ENCODE results near the gene GRPEL2. TPM values are rescaled to one million over a fixed set of nuclear protein-coding genes. Genes with fewer than 3 reads are reported as not detected.

GRPEL2 gene
- total RNA-seq, 1 experiment from 2014 or later: 48.9 TPM

DNA sequence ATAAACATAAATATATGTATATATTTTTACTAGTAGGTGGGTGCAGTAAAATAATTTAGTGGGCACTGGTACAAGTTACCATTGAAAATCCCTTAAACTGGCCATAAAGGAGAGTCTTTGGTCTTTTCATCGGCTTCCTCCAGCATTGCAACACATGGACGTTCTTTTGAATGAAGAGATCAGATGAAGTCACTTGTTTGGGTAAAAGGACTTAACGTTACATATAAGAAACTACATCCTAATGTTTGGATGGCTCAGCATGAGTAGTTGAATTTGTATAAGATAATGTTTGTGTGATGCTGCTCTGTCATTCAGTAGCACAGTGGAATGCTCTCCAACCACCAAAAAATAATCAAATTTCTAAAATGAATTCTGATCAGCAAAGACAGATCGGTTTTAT, 42.1 kb upstream of the GRPEL2 start:
- no peaks in the 10 kb centered on the region for H3K9me3 ChIP-seq (ENCODE audit: control insufficient read depth in 1 of 2, insufficient read depth in 1 of 2, low read depth in 1 of 2, low read length in 2 of 2)
- H3K27me3 ChIP-seq (ENCODE audit: insufficient read depth, low read length): no peaks in the 10 kb centered on the region
- no peaks in the 10 kb centered on the region for H3K9me2 ChIP-seq (ENCODE audit: insufficient read depth)
- DNase-seq (ENCODE audit: low read depth, low spot score): no peak
- H3K4me3 ChIP-seq (replicated peaks in 1 of 2; ENCODE audit: low read depth in 1 of 2, low read length in 2 of 2): no peak overlapping the region
- H3K9ac ChIP-seq (ENCODE audit: low read length): no peak overlapping the region
- no peak for ATAC-seq
- ChIA-PET RAD21 (ENCODE audit: low non-redundant PET in 1 of 2, low total read pairs in 2 of 2, uncharacterized antibody in 2 of 2, unreplicated experiment in 2 of 2) (no interaction called here), POLR2A (no interaction called here), CTCF (no interaction called here)
- TF ChIP-seq CEBPB (IDR thresholded peaks at IDR 0.05; ENCODE audit: low read depth) (no peak), POLR2A (IDR thresholded peaks at IDR 0.05; ENCODE audit: borderline replicate concordance, extremely low read depth, insufficient read depth, insufficient read length) (no peak), ZNF274 (IDR thresholded peaks at IDR 0.05; ENCODE audit: low read depth, low read length) (no peak), EZH2 (IDR thresholded peaks at IDR 0.05) (no peak), CTCF (IDR thresholded peaks at IDR 0.05 in 2 of 3, conservative IDR thresholded peaks at IDR 0.05 in 1 of 3; ENCODE audit: borderline replicate concordance in 1 of 3, insufficient read depth in 1 of 3, low read depth in 2 of 3, low read length in 2 of 3) (no peak), ELF1 (IDR thresholded peaks at IDR 0.05; ENCODE audit: borderline replicate concordance, low read depth) (no peak), EGR1 (IDR thresholded peaks at IDR 0.05; ENCODE audit: low read depth) (no peak), REST (IDR thresholded peaks at IDR 0.05; ENCODE audit: low read depth) (no peak), MAX (IDR thresholded peaks at IDR 0.05) (no peak), CBX3 (IDR thresholded peaks at IDR 0.05; ENCODE audit: low read depth) (no peak), JUND (IDR thresholded peaks at IDR 0.05) (no peak), SP1 (IDR thresholded peaks at IDR 0.05; ENCODE audit: low read depth) (no peak)
- TF ChIP-seq, protein P1, sequence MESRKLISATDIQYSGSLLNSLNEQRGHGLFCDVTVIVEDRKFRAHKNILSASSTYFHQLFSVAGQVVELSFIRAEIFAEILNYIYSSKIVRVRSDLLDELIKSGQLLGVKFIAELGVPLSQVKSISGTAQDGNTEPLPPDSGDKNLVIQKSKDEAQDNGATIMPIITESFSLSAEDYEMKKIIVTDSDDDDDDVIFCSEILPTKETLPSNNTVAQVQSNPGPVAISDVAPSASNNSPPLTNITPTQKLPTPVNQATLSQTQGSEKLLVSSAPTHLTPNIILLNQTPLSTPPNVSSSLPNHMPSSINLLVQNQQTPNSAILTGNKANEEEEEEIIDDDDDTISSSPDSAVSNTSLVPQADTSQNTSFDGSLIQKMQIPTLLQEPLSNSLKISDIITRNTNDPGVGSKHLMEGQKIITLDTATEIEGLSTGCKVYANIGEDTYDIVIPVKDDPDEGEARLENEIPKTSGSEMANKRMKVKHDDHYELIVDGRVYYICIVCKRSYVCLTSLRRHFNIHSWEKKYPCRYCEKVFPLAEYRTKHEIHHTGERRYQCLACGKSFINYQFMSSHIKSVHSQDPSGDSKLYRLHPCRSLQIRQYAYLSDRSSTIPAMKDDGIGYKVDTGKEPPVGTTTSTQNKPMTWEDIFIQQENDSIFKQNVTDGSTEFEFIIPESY (IDR thresholded peaks at IDR 0.05; ENCODE audit: extremely low read depth, insufficient replicate concordance, low read length): no peak
- no peaks in the 10 kb centered on the region for H3K79me2 ChIP-seq (ENCODE audit: insufficient read depth, low read length)
- H3K4me2 ChIP-seq (ENCODE audit: low read length): no peak overlapping the region
- BruUV-seq (replicated peaks): no TSS peak
- no peak overlapping the region for H3K27ac ChIP-seq (ENCODE audit: low read depth, low read length)
- no peaks in the 10 kb centered on the region for H3K36me3 ChIP-seq (ENCODE audit: control insufficient read depth in 1 of 2, insufficient read depth in 2 of 2, low read length in 2 of 2)
- H2AFZ ChIP-seq (ENCODE audit: low read depth, low read length, poor library complexity, severe bottlenecking): no peak overlapping the region
- intact Hi-C loops (cut with micrococcal nuclease): no loop called here
- no peaks in the 10 kb centered on the region for H3K4me1 ChIP-seq (ENCODE audit: control insufficient read depth in 1 of 2, insufficient read depth in 2 of 2, low read length in 2 of 2)
- H4K20me1 ChIP-seq (ENCODE audit: insufficient read depth): no peaks in the 10 kb centered on the region
